PC-9 (cell line): ENCODE results near the gene NOP9.

ENCODE experiments used
- CTCF ChIP-seq: fragments of 200-600 bp; sonication (generic); conservative IDR thresholded peaks from 2 replicates; pipeline ENCODE4 v1.6.1; 2017; ENCODE audit warnings: mixed run types, antibody characterized with exemption, mild to moderate bottlenecking, moderate library complexity
- EZH2 ChIP-seq: fragments of 200-600 bp; sonication (generic); IDR thresholded peaks from 2 replicates; pipeline ENCODE4 v1.8.0; 2017; ENCODE audit warnings: antibody characterized with exemption, low read depth

GRCh38 chr14:24312736-24313507 is 13.3 kb downstream of the NOP9 start:
- TF ChIP-seq CTCF (no peak), EZH2 (no peak)
